ENCODE results near the gene STT3B. TPM values are rescaled to one million over a fixed set of nuclear protein-coding genes. Genes with fewer than 3 reads are reported as not detected.

Gene STT3B
- total and polyA plus RNA-seq, 2 of the 4 experiments (the other 2 are of a cell fraction): 45.5 to 86.4 TPM

DNA sequence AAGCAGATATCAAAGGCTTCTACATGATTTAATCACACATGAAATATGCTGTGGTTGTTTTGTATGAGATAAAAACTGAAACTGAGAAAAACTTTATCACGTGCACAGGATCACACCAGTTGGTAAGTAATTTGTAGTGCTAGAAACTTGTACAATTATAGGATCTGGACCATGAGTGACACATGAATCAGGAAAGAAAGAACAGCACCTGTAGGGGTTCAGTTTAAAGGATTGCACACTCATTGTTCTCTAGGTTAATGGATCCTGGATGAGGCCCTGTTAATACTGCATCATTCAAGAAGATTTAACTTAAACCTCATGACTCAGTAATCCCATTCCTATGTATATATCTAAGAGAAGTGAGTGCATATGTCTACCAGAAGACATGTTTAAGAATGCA lies 87.9 kb downstream of the STT3B start:
- dilution Hi-C loops (cut with HindIII; ENCODE audit: low sequenced_read_pairs, unreplicated experiment) (no loop called here), in situ Hi-C loops (cut with MboI; ENCODE audit: low sequenced_read_pairs) (loop anchor here (25.0 kb wide), 1 partner anchor 517 kb away; no protein-coding TSS in a partner anchor), intact Hi-C loops (cut with micrococcal nuclease) (no loop called here)
- Histone ChIP-seq H2BK120ac (ENCODE audit: low read depth, low read length) (no peak overlapping the region), H3K18ac (ENCODE audit: low read depth, low read length) (no peak overlapping the region), H3K9me3 (ENCODE audit: control insufficient read depth, insufficient read depth, low read length) (no peaks in the 10 kb centered on the region), H2BK5ac (ENCODE audit: low read depth, low read length, poor library complexity, severe bottlenecking) (no peak overlapping the region), H3K4ac (ENCODE audit: low read depth, low read length) (no peak overlapping the region), H3K9ac (ENCODE audit: low read depth, low read length) (no peak overlapping the region), H3K4me2 (ENCODE audit: low read depth, low read length) (no peak overlapping the region), H3K4me3 (ENCODE audit: insufficient read depth, low read depth, low read length) (no peak overlapping the region), H4K91ac (ENCODE audit: insufficient read depth, low read depth, low read length) (no peak overlapping the region), H3K56ac (ENCODE audit: extremely low read depth, insufficient read depth, low read length) (no peak overlapping the region), H2BK15ac (ENCODE audit: low read depth, low read length) (no peak overlapping the region), H3K9me1 (ENCODE audit: insufficient read depth, low read length) (no peaks in the 10 kb centered on the region), H3K4me1 (ENCODE audit: control insufficient read depth, insufficient read depth, low read length) (peaks cover 2% of the 10 kb centered on the region; the same call in 1 of the 2 replicates), H3K27ac (ENCODE audit: insufficient read depth, low read length) (no peak overlapping the region), H2AFZ (replicated peaks; ENCODE audit: low read length, poor library complexity) (no peak overlapping the region), H3K36me3 (ENCODE audit: control insufficient read depth, insufficient read depth, low read length) (peaks cover 9% of the 10 kb centered on the region; the same call in 1 of the 2 replicates), H4K8ac (ENCODE audit: low read depth in 2 of 2, low read length in 2 of 2) (no peak overlapping the region), H4K5ac (ENCODE audit: low read depth, low read length) (no peak overlapping the region), H3K79me1 (ENCODE audit: low read depth in 1 of 2, low read length in 2 of 2) (peaks cover 2 to 6% of the 10 kb centered on the region in 2 experiments; a peak in 3 of 4 replicates), H2BK20ac (ENCODE audit: low read depth, low read length) (no peak overlapping the region), H2AK5ac (ENCODE audit: low read depth, low read length) (no peak overlapping the region), H3K27me3 (ENCODE audit: control insufficient read depth, insufficient read depth, low read length) (no peaks in the 10 kb centered on the region), H2AK9ac (replicated peaks; ENCODE audit: low read depth, low read length, poor library complexity) (no peak overlapping the region), H3K23ac (ENCODE audit: low read depth, low read length) (no peak overlapping the region), H4K20me1 (ENCODE audit: insufficient read depth, low read length) (no peaks in the 10 kb centered on the region), H3K14ac (replicated peaks; ENCODE audit: low read depth, low read length) (no peak overlapping the region; the same call in 1 of the 2 replicates)
- BruUV-seq (replicated peaks): TSS peak; percentile 54
- TF ChIP-seq CHD1 (IDR thresholded peaks at IDR 0.05; ENCODE audit: low read depth, low read length): no peak
- TF ChIP-seq MXI1 (IDR thresholded peaks at IDR 0.05; ENCODE audit: borderline replicate concordance, low read depth, low read length): no peak
- no peak for TF ChIP-seq FOS (IDR thresholded peaks at IDR 0.05; ENCODE audit: low read depth, low read length)
- TF ChIP-seq, protein P1, sequence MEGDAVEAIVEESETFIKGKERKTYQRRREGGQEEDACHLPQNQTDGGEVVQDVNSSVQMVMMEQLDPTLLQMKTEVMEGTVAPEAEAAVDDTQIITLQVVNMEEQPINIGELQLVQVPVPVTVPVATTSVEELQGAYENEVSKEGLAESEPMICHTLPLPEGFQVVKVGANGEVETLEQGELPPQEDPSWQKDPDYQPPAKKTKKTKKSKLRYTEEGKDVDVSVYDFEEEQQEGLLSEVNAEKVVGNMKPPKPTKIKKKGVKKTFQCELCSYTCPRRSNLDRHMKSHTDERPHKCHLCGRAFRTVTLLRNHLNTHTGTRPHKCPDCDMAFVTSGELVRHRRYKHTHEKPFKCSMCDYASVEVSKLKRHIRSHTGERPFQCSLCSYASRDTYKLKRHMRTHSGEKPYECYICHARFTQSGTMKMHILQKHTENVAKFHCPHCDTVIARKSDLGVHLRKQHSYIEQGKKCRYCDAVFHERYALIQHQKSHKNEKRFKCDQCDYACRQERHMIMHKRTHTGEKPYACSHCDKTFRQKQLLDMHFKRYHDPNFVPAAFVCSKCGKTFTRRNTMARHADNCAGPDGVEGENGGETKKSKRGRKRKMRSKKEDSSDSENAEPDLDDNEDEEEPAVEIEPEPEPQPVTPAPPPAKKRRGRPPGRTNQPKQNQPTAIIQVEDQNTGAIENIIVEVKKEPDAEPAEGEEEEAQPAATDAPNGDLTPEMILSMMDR (conservative IDR thresholded peaks at IDR 0.05; ENCODE audit: low read depth, low read length): no peak
- no peak for TF ChIP-seq RFX5 (IDR thresholded peaks at IDR 0.05; ENCODE audit: low read depth, low read length)
- no peak for TF ChIP-seq BHLHE40 (IDR thresholded peaks at IDR 0.05; ENCODE audit: low read depth, low read length)
- TF ChIP-seq SMC3 (IDR thresholded peaks at IDR 0.05; ENCODE audit: low read depth, low read length): no peak
- no peak for TF ChIP-seq RAD21 (IDR thresholded peaks at IDR 0.05; ENCODE audit: low read length)
- no peak for TF ChIP-seq MAFK (IDR thresholded peaks at IDR 0.05; ENCODE audit: low read depth, low read length)
- no peak for TF ChIP-seq NFE2L2 (IDR thresholded peaks at IDR 0.05; ENCODE audit: low read depth, low read length)
- TF ChIP-seq, protein P2, sequence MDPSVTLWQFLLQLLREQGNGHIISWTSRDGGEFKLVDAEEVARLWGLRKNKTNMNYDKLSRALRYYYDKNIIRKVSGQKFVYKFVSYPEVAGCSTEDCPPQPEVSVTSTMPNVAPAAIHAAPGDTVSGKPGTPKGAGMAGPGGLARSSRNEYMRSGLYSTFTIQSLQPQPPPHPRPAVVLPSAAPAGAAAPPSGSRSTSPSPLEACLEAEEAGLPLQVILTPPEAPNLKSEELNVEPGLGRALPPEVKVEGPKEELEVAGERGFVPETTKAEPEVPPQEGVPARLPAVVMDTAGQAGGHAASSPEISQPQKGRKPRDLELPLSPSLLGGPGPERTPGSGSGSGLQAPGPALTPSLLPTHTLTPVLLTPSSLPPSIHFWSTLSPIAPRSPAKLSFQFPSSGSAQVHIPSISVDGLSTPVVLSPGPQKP (IDR thresholded peaks at IDR 0.05; ENCODE audit: borderline replicate concordance, low read depth, low read length): no peak
- no peak for TF ChIP-seq CEBPB (IDR thresholded peaks at IDR 0.05; ENCODE audit: low read depth, low read length)
- no peak for TF ChIP-seq POLR2A (IDR thresholded peaks at IDR 0.05; ENCODE audit: low read depth, low read length)
- no CpG with 5 or more reads among the region's 1 CpG for whole genome bisulfite sequencing, 2 experiments (ENCODE audit: extremely low coverage in 2 of 2, insufficient read length in 1 of 2)
- POLR2A ChIA-PET (ENCODE audit: unreplicated experiment): no interaction called here
- DNase-seq (peak; percentile 57), ATAC-seq (ENCODE audit: low read depth) (no peak)
- CTCF ChIA-PET: no interaction called here
